ENCODE measurements around the gene BLVRB.
"Not testable (repeated sequence)": the region's sequence is repeated elsewhere in the genome, so short reads cannot be mapped to it uniquely, and the experiment has no call there.

BLVRB gene

DNA sequence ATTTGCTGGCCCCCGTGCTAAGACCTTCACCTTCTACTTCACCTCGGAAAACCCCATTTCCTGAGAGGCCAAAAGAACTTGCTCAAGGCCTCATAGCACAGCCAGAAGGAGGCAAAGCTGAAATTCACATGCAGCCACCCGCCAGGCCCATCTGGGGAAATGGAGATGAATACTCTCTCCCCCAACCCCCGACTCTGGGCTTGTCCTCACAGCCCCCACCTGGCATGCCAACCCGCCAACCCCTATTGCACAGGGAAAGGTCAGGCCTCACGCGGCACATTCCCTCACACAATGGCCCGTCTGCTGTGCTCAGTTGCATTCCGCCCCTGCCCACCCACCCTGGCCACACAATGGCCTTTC lies 55.5 kb downstream of the BLVRB start:
- peak in 2 of 3 donors; percentile 36 to 44 for DNase-seq
- H3K4me1 ChIP-seq (ENCODE audit: control extremely low read depth in 1 of 4, control insufficient read depth in 4 of 4, insufficient read depth in 4 of 4, low read length in 3 of 4): peaks cover 0 to 63% (median 55%) of the 10 kb centered on the region in 4 experiments
- no peaks in the 10 kb centered on the region for H3K27me3 ChIP-seq (replicated peaks in 2 of 5; ENCODE audit: control insufficient read depth in 4 of 5, insufficient read depth in 5 of 5, low read length in 4 of 5)
- CTCF ChIA-PET: interaction anchor here (2.2 kb wide), 1 partner anchor 9 kb away, joined by 8 read pairs; no protein-coding TSS in a partner anchor
- WGBS (ENCODE audit: insufficient coverage): 76% methylated on average over 4 of the region's 9 CpGs
- H3K4me3 ChIP-seq (ENCODE audit: control insufficient read depth in 1 of 7, extremely low read depth in 1 of 7, insufficient read depth in 4 of 7, low read depth in 2 of 7, low read length in 6 of 7): no peak overlapping the region
- no peak overlapping the region for H3K27ac ChIP-seq (ENCODE audit: insufficient read depth in 1 of 2, low read depth in 1 of 2, low read length in 2 of 2, poor library complexity in 1 of 2, severe bottlenecking in 2 of 2)
- no peaks in the 10 kb centered on the region for H3K36me3 ChIP-seq (ENCODE audit: control insufficient read depth in 4 of 4, insufficient read depth in 4 of 4, low read length in 3 of 4)
- no peaks in the 10 kb centered on the region for H3K9me3 ChIP-seq (ENCODE audit: control extremely low read depth in 1 of 5, control insufficient read depth in 4 of 5, insufficient read depth in 2 of 5, low read depth in 1 of 5, low read length in 4 of 5)
- POLR2A ChIA-PET: no interaction called here

DNA sequence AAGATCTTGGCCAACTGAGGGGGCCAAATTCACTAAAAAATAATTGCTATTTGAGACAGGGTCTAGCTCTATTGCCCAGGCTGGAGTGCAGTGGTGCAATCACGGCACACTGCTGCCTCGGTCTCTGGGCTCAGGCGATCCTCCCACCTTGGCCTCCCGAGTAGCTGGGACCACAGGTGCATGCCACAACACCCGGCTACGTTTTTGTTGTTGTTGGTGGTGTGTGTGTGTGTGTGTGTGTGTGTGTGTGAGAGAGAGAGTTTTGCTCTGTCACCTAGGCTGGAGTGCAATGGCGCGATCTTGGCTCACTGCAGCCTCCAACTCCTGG lies 57.0 kb downstream of the BLVRB start:
- H3K4me3 ChIP-seq (ENCODE audit: control insufficient read depth in 1 of 7, extremely low read depth in 1 of 7, insufficient read depth in 4 of 7, low read depth in 2 of 7, low read length in 6 of 7); POLR2A ChIA-PET: not testable (repeated sequence)
- WGBS (ENCODE audit: insufficient coverage): 93% methylated on average over 5 of the region's 8 CpGs

DNA sequence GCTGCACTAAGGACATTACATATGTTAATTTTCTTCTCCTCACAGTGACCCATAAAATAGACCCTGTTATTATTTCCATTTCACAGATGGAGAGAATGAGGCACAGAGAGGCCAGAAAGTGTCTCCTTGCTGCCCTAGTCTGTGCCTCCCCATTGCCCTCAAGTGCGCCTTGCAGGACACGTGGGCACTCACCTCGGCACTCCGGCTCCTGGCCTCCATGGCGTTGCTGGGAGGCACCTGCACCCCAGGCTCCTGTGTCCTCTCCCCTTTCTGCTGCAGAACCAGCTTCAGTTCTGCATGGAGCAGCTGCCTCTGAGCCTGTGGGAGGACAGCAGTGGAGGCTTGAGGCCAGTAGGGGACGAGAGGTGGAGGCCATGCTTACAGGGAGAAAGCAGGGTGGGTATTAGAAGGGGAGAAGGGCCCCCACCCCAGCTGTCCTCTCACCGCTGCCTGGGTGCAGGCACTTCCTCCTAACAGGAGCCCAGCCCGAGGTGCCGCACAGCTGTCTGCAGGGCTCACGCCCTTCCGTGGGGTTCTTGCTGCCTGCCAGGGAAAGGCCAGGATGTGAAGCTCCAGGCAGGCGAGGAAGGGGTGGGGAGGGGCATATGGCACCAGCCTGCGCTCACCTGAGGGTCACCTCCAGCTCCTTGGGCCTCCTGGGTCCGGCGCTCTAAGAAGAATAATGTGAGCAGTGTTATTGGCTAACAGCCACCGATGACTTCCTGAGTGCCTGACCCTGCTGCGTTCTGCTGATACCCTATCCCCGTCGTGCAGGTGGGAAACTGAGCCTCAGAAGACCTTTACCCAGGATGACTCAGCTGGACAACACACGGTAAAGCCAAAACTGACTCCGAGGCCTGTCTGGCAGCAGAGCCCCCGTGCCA lies 57.6 kb downstream of the BLVRB start:
- H3K27ac ChIP-seq (ENCODE audit: insufficient read depth in 1 of 2, low read depth in 1 of 2, low read length in 2 of 2, poor library complexity in 1 of 2, severe bottlenecking in 2 of 2): no peak overlapping the region
- peaks cover 0 to 51% (median 41%) of the 10 kb centered on the region in 4 experiments for H3K4me1 ChIP-seq (ENCODE audit: control extremely low read depth in 1 of 4, control insufficient read depth in 4 of 4, insufficient read depth in 4 of 4, low read length in 3 of 4)
- ChIA-PET CTCF (interaction anchor here (0.5 to 2.2 kb wide), 4 partner anchors 11 to 971 kb away, joined by 3 to 8 read pairs (median 4); no protein-coding TSS in a partner anchor), POLR2A (interaction anchor here (1.5 kb wide), 1 partner anchor 9 kb away, joined by 4 read pairs; no protein-coding TSS in a partner anchor)
- no peaks in the 10 kb centered on the region for H3K9me3 ChIP-seq (ENCODE audit: control extremely low read depth in 1 of 5, control insufficient read depth in 4 of 5, insufficient read depth in 2 of 5, low read depth in 1 of 5, low read length in 4 of 5)
- H3K27me3 ChIP-seq (replicated peaks in 2 of 5; ENCODE audit: control insufficient read depth in 4 of 5, insufficient read depth in 5 of 5, low read length in 4 of 5): no peaks in the 10 kb centered on the region
- WGBS (ENCODE audit: insufficient coverage): 40% methylated on average over 21 of the region's 22 CpGs
- H3K36me3 ChIP-seq (ENCODE audit: control insufficient read depth in 4 of 4, insufficient read depth in 4 of 4, low read length in 3 of 4): no peaks in the 10 kb centered on the region
- peak in 2 of 3 donors; percentile 43 to 59 for DNase-seq
- H3K4me3 ChIP-seq (ENCODE audit: control insufficient read depth in 1 of 7, extremely low read depth in 1 of 7, insufficient read depth in 4 of 7, low read depth in 2 of 7, low read length in 6 of 7): peak overlapping the region in 1 of 7 experiments; percentile 20

More for the DNA sequence above, 57.0 kb downstream of the BLVRB start:
- H3K36me3 ChIP-seq (ENCODE audit: control insufficient read depth in 4 of 4, insufficient read depth in 4 of 4, low read length in 3 of 4); H3K27me3 ChIP-seq (replicated peaks in 2 of 5; ENCODE audit: control insufficient read depth in 4 of 5, insufficient read depth in 5 of 5, low read length in 4 of 5); H3K27ac ChIP-seq (ENCODE audit: insufficient read depth in 1 of 2, low read depth in 1 of 2, low read length in 2 of 2, poor library complexity in 1 of 2, severe bottlenecking in 2 of 2); DNase-seq; H3K9me3 ChIP-seq (ENCODE audit: control extremely low read depth in 1 of 5, control insufficient read depth in 4 of 5, insufficient read depth in 2 of 5, low read depth in 1 of 5, low read length in 4 of 5): not testable (repeated sequence)
- CTCF ChIA-PET: interaction anchor here (1.0 to 2.2 kb wide), 3 partner anchors 10 to 13 kb away, joined by 3 to 8 read pairs (median 4); no protein-coding TSS in a partner anchor
- H3K4me1 ChIP-seq (ENCODE audit: control extremely low read depth in 1 of 4, control insufficient read depth in 4 of 4, insufficient read depth in 4 of 4, low read length in 3 of 4): peaks cover 0 to 57% (median 46%) of the 10 kb centered on the region in 4 experiments

DNA sequence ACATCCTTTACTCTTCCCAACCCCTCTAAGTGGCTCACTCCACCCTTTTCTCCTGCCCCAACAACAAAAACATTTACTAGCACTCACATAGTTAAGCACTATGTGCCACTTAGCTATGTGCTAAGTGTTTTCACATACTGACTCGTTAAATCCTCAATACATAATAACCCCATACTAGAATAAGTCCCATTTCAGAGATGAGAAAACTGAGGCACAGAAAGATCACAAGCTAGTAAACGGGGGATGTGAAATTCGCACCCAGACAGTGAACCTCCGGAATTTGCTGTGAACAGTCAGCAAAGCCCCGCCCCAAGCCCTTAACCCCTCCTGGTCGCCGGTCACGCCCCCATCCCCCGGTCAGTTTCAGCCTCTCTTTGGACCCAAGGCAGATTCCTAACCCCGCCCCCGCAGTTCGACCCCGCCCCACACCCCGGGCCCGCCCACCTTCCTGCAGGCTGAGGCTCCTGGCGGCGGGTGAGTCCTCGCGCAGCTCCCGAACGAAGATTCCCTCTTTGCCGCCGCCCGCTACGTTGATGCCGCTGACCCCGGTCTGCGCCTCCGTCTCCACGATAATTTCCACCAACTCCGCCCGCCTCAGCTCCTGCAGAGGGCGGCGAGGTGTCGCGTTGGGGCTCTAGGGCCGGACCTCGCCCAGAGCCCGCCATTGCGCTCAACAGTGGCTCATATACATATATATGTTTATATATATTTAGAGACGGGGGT lies 62.1 kb downstream of the BLVRB start:
- peak; percentile 87 to 94 (median 94) for DNase-seq
- CTCF ChIA-PET: interaction anchor here (0.7 to 2.7 kb wide), 4 partner anchors 10 to 118 kb away, joined by 3 to 14 read pairs (median 4); partner anchors contain the start of genes AKT2 and PRX
- Histone ChIP-seq H3K36me3 (ENCODE audit: control insufficient read depth in 4 of 4, insufficient read depth in 4 of 4, low read length in 3 of 4) (no peaks in the 10 kb centered on the region), H3K27ac (ENCODE audit: insufficient read depth in 1 of 2, low read depth in 1 of 2, low read length in 2 of 2, poor library complexity in 1 of 2, severe bottlenecking in 2 of 2) (peak overlapping the region in 1 of 2 experiments; percentile 66), H3K4me3 (ENCODE audit: control insufficient read depth in 1 of 7, extremely low read depth in 1 of 7, insufficient read depth in 4 of 7, low read depth in 2 of 7, low read length in 6 of 7) (peak overlapping the region; percentile 55 to 83 (median 68)), H3K27me3 (replicated peaks in 2 of 5; ENCODE audit: control insufficient read depth in 4 of 5, insufficient read depth in 5 of 5, low read length in 4 of 5) (no peaks in the 10 kb centered on the region), H3K9me3 (ENCODE audit: control extremely low read depth in 1 of 5, control insufficient read depth in 4 of 5, insufficient read depth in 2 of 5, low read depth in 1 of 5, low read length in 4 of 5) (no peaks in the 10 kb centered on the region), H3K4me1 (ENCODE audit: control extremely low read depth in 1 of 4, control insufficient read depth in 4 of 4, insufficient read depth in 4 of 4, low read length in 3 of 4) (peaks cover 0 to 22% (median 15%) of the 10 kb centered on the region in 4 experiments)
- POLR2A ChIA-PET: interaction anchor here (0.7 to 0.8 kb wide), 2 partner anchors 14 to 18 kb away, joined by 3 to 5 read pairs; no protein-coding TSS in a partner anchor
- under 1% methylated on average over 20 of the region's 41 CpGs for WGBS (ENCODE audit: insufficient coverage)

DNA sequence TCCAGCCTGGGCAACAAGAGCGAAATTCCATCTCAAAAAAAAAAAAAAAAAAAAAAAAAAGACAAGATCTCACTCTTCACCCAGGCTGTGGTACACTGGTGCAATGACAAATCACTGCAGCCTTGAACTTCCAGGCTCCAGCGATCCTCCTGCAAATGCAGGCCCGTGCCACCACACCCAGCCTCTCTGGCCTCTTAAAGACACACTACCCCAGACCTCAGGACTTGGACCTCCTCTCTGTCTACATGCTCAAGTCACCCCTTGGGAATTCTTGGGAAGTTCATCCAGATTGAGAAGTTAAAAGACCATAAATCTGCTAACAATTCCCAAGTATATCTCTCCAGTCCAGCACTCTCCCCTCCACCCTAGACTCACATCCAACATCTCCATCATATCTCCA lies 65.0 kb downstream of the BLVRB start:
- ChIA-PET CTCF (no interaction called here), POLR2A (no interaction called here)
- no peaks in the 10 kb centered on the region for H3K36me3 ChIP-seq (ENCODE audit: control insufficient read depth in 4 of 4, insufficient read depth in 4 of 4, low read length in 3 of 4)

DNA sequence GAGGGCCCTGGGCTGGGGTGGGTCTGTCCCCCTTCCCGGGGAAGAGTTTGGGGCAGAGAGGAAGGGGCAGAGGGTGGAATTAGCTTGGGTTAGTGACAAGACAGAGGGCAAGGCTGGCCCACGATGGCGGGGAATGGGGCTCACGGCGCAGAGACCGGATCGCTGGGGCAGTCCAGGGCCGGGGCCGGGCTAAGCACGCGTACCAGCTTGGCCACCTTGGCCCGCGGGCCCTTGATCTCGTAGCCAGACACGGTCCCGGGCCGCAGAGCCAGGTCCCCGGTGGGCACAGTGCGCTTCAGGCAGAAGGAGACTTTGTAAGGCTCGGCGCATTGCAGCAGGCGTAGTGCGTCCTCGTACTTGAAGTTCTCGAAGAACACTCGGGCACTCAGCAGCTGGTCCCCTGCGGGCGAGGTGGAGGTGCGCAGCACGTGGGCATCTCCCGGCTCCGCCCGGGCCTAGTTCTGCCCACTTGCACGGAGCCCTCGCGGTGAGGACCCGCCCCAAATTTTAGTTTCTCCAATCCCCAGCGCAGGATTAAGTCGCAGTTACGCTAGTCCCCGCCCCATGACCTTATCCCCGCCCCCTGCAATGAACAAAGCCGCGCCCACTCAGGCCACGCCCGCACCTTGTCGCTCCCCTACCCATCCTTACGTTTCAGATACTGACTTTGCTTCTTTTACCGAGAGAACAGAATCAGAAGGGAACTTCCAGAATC lies 67.0 kb downstream of the BLVRB start:
- Histone ChIP-seq H3K36me3 (ENCODE audit: control insufficient read depth in 4 of 4, insufficient read depth in 4 of 4, low read length in 3 of 4) (no peaks in the 10 kb centered on the region), H3K27ac (ENCODE audit: insufficient read depth in 1 of 2, low read depth in 1 of 2, low read length in 2 of 2, poor library complexity in 1 of 2, severe bottlenecking in 2 of 2) (no peak overlapping the region), H3K27me3 (replicated peaks in 2 of 5; ENCODE audit: control insufficient read depth in 4 of 5, insufficient read depth in 5 of 5, low read length in 4 of 5) (no peaks in the 10 kb centered on the region), H3K4me3 (ENCODE audit: control insufficient read depth in 1 of 7, extremely low read depth in 1 of 7, insufficient read depth in 4 of 7, low read depth in 2 of 7, low read length in 6 of 7) (peak overlapping the region in 3 of 7 experiments; percentile 40 to 61 (median 51)), H3K9me3 (ENCODE audit: control extremely low read depth in 1 of 5, control insufficient read depth in 4 of 5, insufficient read depth in 2 of 5, low read depth in 1 of 5, low read length in 4 of 5) (no peaks in the 10 kb centered on the region), H3K4me1 (ENCODE audit: control extremely low read depth in 1 of 4, control insufficient read depth in 4 of 4, insufficient read depth in 4 of 4, low read length in 3 of 4) (peaks cover 0 to 10% (median 7%) of the 10 kb centered on the region in 4 experiments)
- CTCF ChIA-PET: interaction anchor here (1.4 kb wide), 1 partner anchor 27 kb away, joined by 3 read pairs; no protein-coding TSS in a partner anchor
- POLR2A ChIA-PET: interaction anchor here (0.7 kb wide), 1 partner anchor 17 kb away, joined by 3 read pairs; no protein-coding TSS in a partner anchor
- DNase-seq: peak; percentile 79 to 88 (median 84)
- 44% methylated on average over 44 of the region's 49 CpGs for WGBS (ENCODE audit: insufficient coverage)

More for the DNA sequence above, 65.0 kb downstream of the BLVRB start:
- no peak overlapping the region for H3K27ac ChIP-seq (ENCODE audit: insufficient read depth in 1 of 2, low read depth in 1 of 2, low read length in 2 of 2, poor library complexity in 1 of 2, severe bottlenecking in 2 of 2)
- no peak for DNase-seq
- H3K27me3 ChIP-seq (replicated peaks in 2 of 5; ENCODE audit: control insufficient read depth in 4 of 5, insufficient read depth in 5 of 5, low read length in 4 of 5): no peaks in the 10 kb centered on the region
- peaks cover 0 to 15% (median 11%) of the 10 kb centered on the region in 4 experiments for H3K4me1 ChIP-seq (ENCODE audit: control extremely low read depth in 1 of 4, control insufficient read depth in 4 of 4, insufficient read depth in 4 of 4, low read length in 3 of 4)
- H3K4me3 ChIP-seq (ENCODE audit: control insufficient read depth in 1 of 7, extremely low read depth in 1 of 7, insufficient read depth in 4 of 7, low read depth in 2 of 7, low read length in 6 of 7): no peak overlapping the region
- H3K9me3 ChIP-seq (ENCODE audit: control extremely low read depth in 1 of 5, control insufficient read depth in 4 of 5, insufficient read depth in 2 of 5, low read depth in 1 of 5, low read length in 4 of 5): no peaks in the 10 kb centered on the region
- 90% methylated on average over 2 of the region's 3 CpGs for WGBS (ENCODE audit: insufficient coverage)

Measured in common myeloid progenitor, CD34-positive (primary cell).